Activated CD4-positive, alpha-beta T cell treated with anti-CD3 and anti-CD28 coated beads for 36 hours (primary cell): ENCODE results near the gene ADCY1. TPM values are rescaled to one million over a fixed set of nuclear protein-coding genes. Genes with fewer than 3 reads are reported as not detected.

ENCODE experiments used
- ATAC-seq: fragments of 200-7000 bp; cut with Tn5 transposase; one replicate; pipeline ENCODE4 v1.10.0; 2021; ENCODE audit warnings: mild to moderate bottlenecking, moderate library complexity
- CTCF ChIA-PET: fragments of 350-600 bp; sonication (Branson Sonifier 250); formaldehyde crosslinking; loops from one replicate; lab custom pipeline; 2021; ENCODE audit warnings: antibody characterized with exemption; lab: Charles Lee
- POLR2A ChIA-PET: fragments of 350-600 bp; sonication (Branson Sonifier 250); formaldehyde crosslinking; loops from one replicate; lab custom pipeline; 2021; ENCODE audit warnings: antibody characterized with exemption, inconsistent platforms; lab: Charles Lee
- DNase-seq: peaks from one replicate; pipeline ENCODE4 v3.0.0-alpha.2; 2020
- H3K27ac Mint-ChIP-seq: one replicate; pipeline ENCODE4 v1.8.0; 2021; ENCODE audit warnings: mixed read lengths
- H3K27me3 Mint-ChIP-seq: one replicate; pipeline ENCODE4 v1.8.0; 2021; ENCODE audit warnings: mixed read lengths
- H3K36me3 Mint-ChIP-seq: one replicate; pipeline ENCODE4 v1.8.0; 2021; ENCODE audit warnings: low read depth, mixed read lengths
- H3K4me1 Mint-ChIP-seq: one replicate; pipeline ENCODE4 v1.8.0; 2021; ENCODE audit warnings: mixed read lengths
- H3K4me3 Mint-ChIP-seq: one replicate; pipeline ENCODE4 v1.8.0; 2021; ENCODE audit warnings: mild to moderate bottlenecking, moderate library complexity, mixed read lengths
- H3K9me3 Mint-ChIP-seq: one replicate; pipeline ENCODE4 v1.8.0; 2021; ENCODE audit warnings: low read depth, mixed read lengths
- intact Hi-C, 2 experiments: fragments of 100-400 bp; cut with DNase I in 1 of 2; cut with micrococcal nuclease in 1 of 2; formaldehyde crosslinking; loops; one replicate each; pipeline versions ENCODE4 v1.14.2 to v1.15.1; 2022 to 2024; cut with DNase I, micrococcal nuclease
- total RNA-seq, 2 experiments: library from RNA; stranded (reverse); gene quantifications; one replicate each; pipeline ENCODE4 v1.2.3, GENCODE V29; 2021

ADCY1 gene
- total RNA-seq, 2 experiments from 2014 or later, result 0.82 to 1.2 TPM

- DNase-seq (no peak), ATAC-seq (no peak)
- Mint-ChIP-seq H3K9me3 (no peaks in the 10 kb centered on the region), H3K27ac (no peak overlapping the region), H3K4me1 (no peaks in the 10 kb centered on the region), H3K27me3 (peaks cover 3% of the 10 kb centered on the region), H3K4me3 (no peak overlapping the region), H3K36me3 (no peaks in the 10 kb centered on the region)
- intact Hi-C loops, result no loop called here
- POLR2A ChIA-PET, result no interaction called here
- CTCF ChIA-PET, result no interaction called here
Measured at GRCh38 chr7:45686441-45687184, 112.4 kb downstream of the ADCY1 start.

DNA sequence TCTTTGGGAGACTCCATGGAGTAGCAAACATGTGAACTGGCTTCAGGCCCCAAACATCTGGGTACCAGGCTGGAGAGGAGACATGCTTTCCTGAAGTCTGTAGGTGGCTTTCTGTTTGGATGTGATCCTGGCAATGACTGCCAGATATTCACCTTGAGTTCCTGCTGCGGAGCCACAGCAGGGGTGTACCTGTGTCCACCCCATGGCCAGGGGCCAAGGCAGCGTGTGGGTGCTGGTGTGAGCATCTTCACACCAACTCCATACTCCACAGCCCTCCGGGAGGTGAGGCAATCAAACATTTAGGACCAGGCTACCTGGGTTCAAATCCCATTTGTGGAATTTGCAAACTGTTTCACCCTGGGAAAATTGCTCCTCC lies 113.0 kb downstream of the ADCY1 start:
- ATAC-seq (no peak), DNase-seq (no peak)
- CTCF ChIA-PET, result no interaction called here
- H3K4me3 Mint-ChIP-seq, result no peak overlapping the region
- H3K27me3 Mint-ChIP-seq, result peaks cover 3% of the 10 kb centered on the region
- H3K9me3 Mint-ChIP-seq, result no peaks in the 10 kb centered on the region
- H3K27ac Mint-ChIP-seq, result no peak overlapping the region
- POLR2A ChIA-PET, result no interaction called here
- no peaks in the 10 kb centered on the region for H3K4me1 Mint-ChIP-seq
- intact Hi-C loops, result no loop called here
- no peaks in the 10 kb centered on the region for H3K36me3 Mint-ChIP-seq

GRCh38 chr7:45687721-45688120 lies 113.6 kb downstream of the ADCY1 start:
- Mint-ChIP-seq H3K4me3 (no peak overlapping the region), H3K4me1 (no peaks in the 10 kb centered on the region), H3K36me3 (no peaks in the 10 kb centered on the region), H3K9me3 (no peaks in the 10 kb centered on the region), H3K27ac (no peak overlapping the region), H3K27me3 (peaks cover 3% of the 10 kb centered on the region)
- ATAC-seq, result no peak
- ChIA-PET POLR2A (no interaction called here), CTCF (no interaction called here)
- DNase-seq, result no peak
- intact Hi-C loops, result no loop called here

- POLR2A ChIA-PET, result no interaction called here
Measured at GRCh38 chr7:45688382-45688781, 114.2 kb downstream of the ADCY1 start.

DNA sequence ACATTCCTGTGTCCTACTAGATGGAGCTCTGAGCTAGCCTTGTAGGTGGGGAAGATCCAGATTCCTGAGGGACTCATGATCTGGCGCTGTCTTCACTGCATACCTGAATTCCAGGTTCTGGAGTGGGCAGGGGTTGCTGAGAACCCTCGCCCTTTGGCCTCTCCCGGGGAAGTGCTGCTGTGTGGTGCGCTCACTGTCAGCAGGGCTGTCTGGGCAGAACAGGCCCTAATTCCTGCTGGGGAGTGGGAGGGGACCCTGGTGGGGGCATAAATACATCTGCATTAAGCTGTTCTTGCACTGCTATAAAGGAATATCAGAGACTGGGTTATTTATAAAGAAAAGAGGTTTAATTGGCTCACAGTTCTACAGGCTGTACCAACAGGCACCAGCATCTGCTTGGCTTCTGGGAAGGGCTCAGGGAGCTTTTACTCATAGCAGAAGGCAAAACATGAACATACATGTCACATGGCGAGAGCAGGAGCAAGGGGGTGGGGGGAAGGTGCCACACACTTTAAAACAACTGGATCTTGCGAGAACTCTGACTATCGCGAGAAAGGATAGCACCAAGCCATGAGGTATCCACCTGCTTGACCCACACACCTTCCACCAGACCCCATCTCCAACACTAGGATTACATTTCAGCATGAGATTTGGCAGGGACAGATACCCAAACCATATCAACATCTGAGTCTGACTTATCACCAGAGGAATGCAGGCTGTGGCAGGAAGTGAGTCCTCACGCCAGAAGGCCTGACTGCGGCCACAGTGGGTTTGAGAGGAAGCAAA lies 115.0 kb downstream of the ADCY1 start:
- Mint-ChIP-seq H3K4me1 (no peaks in the 10 kb centered on the region), H3K4me3 (no peak overlapping the region), H3K9me3 (no peaks in the 10 kb centered on the region), H3K36me3 (no peaks in the 10 kb centered on the region), H3K27me3 (peaks cover 3% of the 10 kb centered on the region), H3K27ac (no peak overlapping the region)
- ATAC-seq (no peak), DNase-seq (no peak)
- POLR2A ChIA-PET, result no interaction called here
- intact Hi-C loops, result no loop called here
- CTCF ChIA-PET, result interaction anchor here (0.5 to 0.6 kb wide), 2 partner anchors 10 to 80 kb away, joined by 3 read pairs; no protein-coding TSS in a partner anchor

More at GRCh38 chr7:45688382-45688781, 114.2 kb downstream of the ADCY1 start:
- CTCF ChIA-PET, result interaction anchor here (0.6 kb wide), 1 partner anchor 79 kb away, joined by 3 read pairs; no protein-coding TSS in a partner anchor
- H3K36me3 Mint-ChIP-seq, result no peaks in the 10 kb centered on the region
- no peak for ATAC-seq
- no peaks in the 10 kb centered on the region for H3K9me3 Mint-ChIP-seq
- no peaks in the 10 kb centered on the region for H3K4me1 Mint-ChIP-seq
- no peak overlapping the region for H3K4me3 Mint-ChIP-seq
- no peak for DNase-seq
- H3K27ac Mint-ChIP-seq, result no peak overlapping the region
- intact Hi-C loops, result no loop called here
- peaks cover 3% of the 10 kb centered on the region for H3K27me3 Mint-ChIP-seq

GRCh38 chr7:45689797-45690761 lies 115.9 kb downstream of the ADCY1 start:
- no peak overlapping the region for H3K27ac Mint-ChIP-seq
- intact Hi-C loops, result no loop called here
- ChIA-PET POLR2A (no interaction called here), CTCF (no interaction called here)
- no peak for ATAC-seq
- H3K36me3 Mint-ChIP-seq, result no peaks in the 10 kb centered on the region
- DNase-seq, result no peak
- no peaks in the 10 kb centered on the region for H3K9me3 Mint-ChIP-seq
- no peaks in the 10 kb centered on the region for H3K4me1 Mint-ChIP-seq
- H3K4me3 Mint-ChIP-seq, result no peak overlapping the region
- peaks cover 3% of the 10 kb centered on the region for H3K27me3 Mint-ChIP-seq

GRCh38 chr7:45690762-45691150 lies 116.6 kb downstream of the ADCY1 start:
- H3K27me3 Mint-ChIP-seq, result peaks cover 1% of the 10 kb centered on the region
- intact Hi-C loops, result no loop called here
- ChIA-PET POLR2A (no interaction called here), CTCF (no interaction called here)
- ATAC-seq (no peak), DNase-seq (no peak)
- H3K4me3 Mint-ChIP-seq, result no peak overlapping the region
- no peak overlapping the region for H3K27ac Mint-ChIP-seq
- no peaks in the 10 kb centered on the region for H3K36me3 Mint-ChIP-seq
- no peaks in the 10 kb centered on the region for H3K9me3 Mint-ChIP-seq
- H3K4me1 Mint-ChIP-seq, result no peaks in the 10 kb centered on the region

- CTCF ChIA-PET, result no interaction called here
- no peak overlapping the region for H3K27ac Mint-ChIP-seq
- H3K36me3 Mint-ChIP-seq, result no peaks in the 10 kb centered on the region
- no peaks in the 10 kb centered on the region for H3K9me3 Mint-ChIP-seq
- DNase-seq (no peak), ATAC-seq (no peak)
- peaks cover 1% of the 10 kb centered on the region for H3K27me3 Mint-ChIP-seq
- POLR2A ChIA-PET, result no interaction called here
- H3K4me3 Mint-ChIP-seq, result no peak overlapping the region
- intact Hi-C loops, result no loop called here
- H3K4me1 Mint-ChIP-seq, result no peaks in the 10 kb centered on the region
Measured at GRCh38 chr7:45691155-45691656, 117.0 kb downstream of the ADCY1 start.

GRCh38 chr7:45692031-45692430 lies 117.9 kb downstream of the ADCY1 start:
- H3K36me3 Mint-ChIP-seq, result no peaks in the 10 kb centered on the region
- H3K4me3 Mint-ChIP-seq, result no peak overlapping the region
- POLR2A ChIA-PET, result no interaction called here
- CTCF ChIA-PET, result no interaction called here
- no peaks in the 10 kb centered on the region for H3K9me3 Mint-ChIP-seq
- no peak for ATAC-seq
- H3K4me1 Mint-ChIP-seq, result no peaks in the 10 kb centered on the region
- no peak overlapping the region for H3K27ac Mint-ChIP-seq
- peaks cover 1% of the 10 kb centered on the region for H3K27me3 Mint-ChIP-seq
- no peak for DNase-seq
- intact Hi-C loops, result no loop called here

DNA sequence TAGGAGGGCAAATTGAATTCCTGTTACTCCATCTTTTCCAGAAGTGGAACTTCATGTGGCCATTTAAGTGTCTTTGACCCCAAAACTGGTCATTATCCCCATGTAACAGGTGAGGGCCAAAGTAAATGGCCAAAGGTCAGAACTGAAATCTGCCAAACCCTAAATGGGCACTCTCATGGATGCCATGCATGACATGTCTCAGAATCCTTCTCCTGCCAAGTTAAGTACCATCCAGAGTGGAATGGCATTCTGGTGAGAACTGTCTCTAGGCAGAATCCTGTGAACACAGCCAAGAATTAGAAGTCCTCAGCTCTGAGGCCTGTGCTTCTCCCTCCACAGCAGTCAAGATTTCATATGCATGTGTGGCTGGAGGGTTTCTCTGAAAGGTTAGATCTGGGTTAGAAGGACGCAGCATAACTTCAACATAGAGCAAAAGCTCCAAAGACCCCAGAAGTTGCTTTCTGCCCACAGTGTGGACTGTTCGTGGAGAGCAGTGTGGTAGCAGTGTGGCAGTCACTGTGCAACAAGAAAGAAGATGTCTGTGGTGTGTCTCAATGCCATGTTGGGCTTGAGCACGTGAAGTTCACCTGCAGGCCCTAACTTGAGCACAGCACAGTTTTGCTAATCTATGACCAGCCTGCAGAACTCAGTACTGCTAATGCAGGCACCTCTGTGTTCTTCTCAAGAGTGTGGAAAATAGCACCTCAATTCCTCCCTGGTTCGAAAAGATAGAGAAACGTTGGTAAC lies 121.3 kb downstream of the ADCY1 start:
- no peaks in the 10 kb centered on the region for H3K36me3 Mint-ChIP-seq
- no peaks in the 10 kb centered on the region for H3K9me3 Mint-ChIP-seq
- CTCF ChIA-PET, result no interaction called here
- intact Hi-C loops, result no loop called here
- no peak overlapping the region for H3K27ac Mint-ChIP-seq
- DNase-seq (no peak), ATAC-seq (no peak)
- H3K27me3 Mint-ChIP-seq, result no peaks in the 10 kb centered on the region
- no peak overlapping the region for H3K4me3 Mint-ChIP-seq
- POLR2A ChIA-PET, result no interaction called here
- H3K4me1 Mint-ChIP-seq, result no peaks in the 10 kb centered on the region

DNA sequence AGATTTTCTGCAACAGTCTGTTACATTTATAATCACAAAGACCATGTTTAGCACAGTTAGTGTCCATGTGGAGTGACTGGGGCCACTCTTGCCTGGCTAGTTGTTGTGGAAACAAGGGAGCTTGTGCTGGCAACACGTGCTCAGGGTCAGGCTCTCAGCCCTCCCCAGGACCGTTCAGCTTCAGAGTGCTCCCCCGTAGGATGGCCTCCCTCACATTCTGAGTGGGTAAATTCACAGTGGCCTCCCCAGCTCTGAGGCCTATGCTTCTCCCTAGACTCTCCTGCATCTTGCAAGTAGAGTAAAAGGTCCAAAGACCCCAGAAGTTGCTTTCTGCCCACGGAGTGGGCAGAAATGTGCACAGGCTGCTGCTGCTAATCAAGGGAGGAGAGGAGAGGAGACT lies 122.3 kb downstream of the ADCY1 start:
- no peaks in the 10 kb centered on the region for H3K36me3 Mint-ChIP-seq
- H3K27me3 Mint-ChIP-seq, result no peaks in the 10 kb centered on the region
- no peaks in the 10 kb centered on the region for H3K4me1 Mint-ChIP-seq
- H3K4me3 Mint-ChIP-seq, result no peak overlapping the region
- no peaks in the 10 kb centered on the region for H3K9me3 Mint-ChIP-seq
- ATAC-seq, result no peak
- ChIA-PET CTCF (interaction anchor here (0.7 to 1.2 kb wide), 2 partner anchors 32 to 45 kb away, joined by 3 to 4 read pairs; no protein-coding TSS in a partner anchor), POLR2A (no interaction called here)
- H3K27ac Mint-ChIP-seq, result no peak overlapping the region
- no peak for DNase-seq
- intact Hi-C loops, result no loop called here
